GM23248 (cell line): ENCODE data around the gene ARFGAP1. TPM values are rescaled to one million over a fixed set of nuclear protein-coding genes. Genes with fewer than 3 reads are reported as not detected.
"Not testable (repeated sequence)": the region's sequence is repeated elsewhere in the genome, so short reads cannot be mapped to it uniquely, and the experiment has no call there.

Source experiments
- DNase-seq: peaks from one replicate; pipeline ENCODE4 v3.0.0-alpha.2; 2015
- H2AFZ ChIP-seq: fragments of 200-600 bp; sonication (generic); 2 replicates; pipeline ENCODE4 v1.6.1; 2016; ENCODE audit warnings: antibody characterized with exemption
- H3F3A ChIP-seq: fragments of 200-600 bp; sonication (generic); 2 replicates; pipeline ENCODE4 v1.6.1; 2016; ENCODE audit warnings: mild to moderate bottlenecking, antibody characterized with exemption, mixed run types; ENCODE audit not compliant: insufficient read depth
- H3K27ac ChIP-seq: fragments of 200-600 bp; sonication (generic); 2 replicates; pipeline ENCODE4 v1.5.1; 2016; ENCODE audit warnings: mild to moderate bottlenecking
- H3K27me3 ChIP-seq: fragments of 200-600 bp; sonication (generic); replicated peaks from 2 replicates; pipeline ENCODE4 v1.6.1; 2016; ENCODE audit warnings: mild to moderate bottlenecking; ENCODE audit not compliant: insufficient read depth
- H3K36me3 ChIP-seq: fragments of 200-600 bp; sonication (generic); 2 replicates; pipeline ENCODE4 v1.6.1; 2016; ENCODE audit warnings: low read depth, mild to moderate bottlenecking
- H3K4me1 ChIP-seq: fragments of 200-600 bp; sonication (generic); 2 replicates; pipeline ENCODE4 v1.6.1; 2016; ENCODE audit warnings: mild to moderate bottlenecking; ENCODE audit not compliant: insufficient read depth
- H3K4me2 ChIP-seq: fragments of 200-600 bp; sonication (generic); one replicate; pipeline ENCODE4 v1.6.1; 2016; ENCODE audit warnings: mild to moderate bottlenecking; ENCODE audit not compliant: unreplicated experiment
- H3K4me3 ChIP-seq: fragments of 200-600 bp; sonication (generic); 2 replicates; pipeline ENCODE4 v1.5.1; 2016; ENCODE audit warnings: mild to moderate bottlenecking
- H3K79me2 ChIP-seq: fragments of 200-600 bp; sonication (generic); 2 replicates; pipeline ENCODE4 v1.6.1; 2016; ENCODE audit warnings: mild to moderate bottlenecking; ENCODE audit not compliant: insufficient read depth
- H3K9ac ChIP-seq: fragments of 200-600 bp; sonication (generic); 2 replicates; pipeline ENCODE4 v1.6.1; 2016; ENCODE audit warnings: mild to moderate bottlenecking
- H3K9me2 ChIP-seq: fragments of 200-600 bp; sonication (generic); 2 replicates; pipeline ENCODE4 v1.6.1; 2016; ENCODE audit warnings: mixed run types, mild to moderate bottlenecking, moderate library complexity; ENCODE audit not compliant: insufficient read depth
- H3K9me3 ChIP-seq: fragments of 200-600 bp; sonication (generic); one replicate; pipeline ENCODE4 v1.6.1; 2017; ENCODE audit warnings: low read depth
- H4K20me1 ChIP-seq: fragments of 200-600 bp; sonication (generic); 2 replicates; pipeline ENCODE4 v1.6.0; 2016; ENCODE audit not compliant: insufficient read depth
- EZH2 ChIP-seq: fragments of 200-600 bp; sonication (generic); IDR thresholded peaks from 2 replicates; pipeline ENCODE4 v1.6.1; 2018; ENCODE audit warnings: antibody characterized with exemption, mild to moderate bottlenecking; ENCODE audit not compliant: insufficient read depth, poor library complexity, severe bottlenecking
- EZH2phosphoT487 ChIP-seq: fragments of 200-600 bp; sonication (generic); IDR thresholded peaks from 2 replicates; pipeline ENCODE4 v1.6.1; 2018; ENCODE audit warnings: antibody characterized with exemption, moderate library complexity, mild to moderate bottlenecking, low read depth; ENCODE audit not compliant: insufficient read depth
- WGBS, 2 experiments: methylation state at CpG; one replicate each; pipeline ENCODE4 v1.1.6; 2015 to 2017; ENCODE audit warnings: low lambda C conversion rate in 2 of 2, low coverage in 1 of 2; ENCODE audit errors: missing lambda C conversion rate in 2 of 2; 5-methylcytosine and 5-hydroxymethylcytosine counted together
- in situ Hi-C: fragments of 300-500 bp; cut with MboI; formaldehyde crosslinking; loops from 2 replicates; pipeline ENCODE4 v1.15.0; 2020
- polyA plus RNA-seq: library from polyadenylated mRNA; unstranded; fragments of >200 nt; fragmentation: Nextera tagmentation; extraction: Ambion mirVana; gene quantifications from 2 replicates; pipeline ENCODE4 v1.2.1, GENCODE V29; 2016
- total RNA-seq: library from RNA; depleted of rRNA; stranded (reverse); fragments of >200 nt; shearing (Covaris generic); gene quantifications from 2 replicates; pipeline ENCODE4 v1.2.3, GENCODE V29; 2014

Gene ARFGAP1
- total and polyA plus RNA-seq, 2 experiments from 2014 or later, result 69.0 to 88.5 TPM

DNA sequence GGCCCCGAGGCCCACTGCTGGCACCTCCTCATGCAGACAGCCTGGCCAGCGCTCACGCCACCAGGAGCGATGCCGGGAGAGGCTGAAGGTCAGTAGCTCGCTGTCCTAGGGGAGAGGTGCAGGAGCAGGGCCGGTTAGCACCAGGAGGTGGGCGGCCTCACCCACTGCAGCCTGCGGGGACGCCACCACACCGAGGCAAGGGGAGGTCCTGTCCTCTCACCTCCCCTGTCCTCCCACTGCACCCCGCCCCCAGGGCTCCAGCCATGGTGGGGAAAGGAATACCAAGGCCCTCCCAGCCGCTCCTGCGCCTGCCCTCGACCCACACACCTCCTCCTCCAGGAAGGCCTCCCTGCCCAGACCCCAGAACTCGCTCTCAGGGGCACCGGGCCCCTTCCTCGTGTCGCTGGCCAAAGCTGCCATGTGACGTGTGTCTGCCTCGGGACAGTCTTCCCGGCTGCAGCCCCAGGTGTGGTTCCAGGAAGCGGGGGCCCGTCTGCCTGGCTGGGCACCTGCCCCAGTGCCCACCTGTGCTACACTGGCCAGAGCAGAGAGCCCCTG is 24.9 kb upstream of the ARFGAP1 start:
- no peaks in the 10 kb centered on the region for H3K9me2 ChIP-seq
- no peaks in the 10 kb centered on the region for H3K9me3 ChIP-seq
- H3K4me1 ChIP-seq, result no peaks in the 10 kb centered on the region
- H3K79me2 ChIP-seq, result no peaks in the 10 kb centered on the region
- H3K27me3 ChIP-seq, result peaks cover 10% of the 10 kb centered on the region
- WGBS, 2 experiments, result 56 to 65% methylated on average over 16 to 24 of the region's 24 CpGs
- no peak overlapping the region for H3K4me3 ChIP-seq
- in situ Hi-C loops, result no loop called here
- no peak overlapping the region for H2AFZ ChIP-seq
- no peaks in the 10 kb centered on the region for H3F3A ChIP-seq
- no peak overlapping the region for H3K9ac ChIP-seq
- DNase-seq, result no peak
- TF ChIP-seq EZH2 (no peak), EZH2phosphoT487 (no peak)
- H4K20me1 ChIP-seq, result no peaks in the 10 kb centered on the region
- H3K4me2 ChIP-seq, result no peak overlapping the region
- H3K27ac ChIP-seq, result no peak overlapping the region
- H3K36me3 ChIP-seq, result no peaks in the 10 kb centered on the region

DNA sequence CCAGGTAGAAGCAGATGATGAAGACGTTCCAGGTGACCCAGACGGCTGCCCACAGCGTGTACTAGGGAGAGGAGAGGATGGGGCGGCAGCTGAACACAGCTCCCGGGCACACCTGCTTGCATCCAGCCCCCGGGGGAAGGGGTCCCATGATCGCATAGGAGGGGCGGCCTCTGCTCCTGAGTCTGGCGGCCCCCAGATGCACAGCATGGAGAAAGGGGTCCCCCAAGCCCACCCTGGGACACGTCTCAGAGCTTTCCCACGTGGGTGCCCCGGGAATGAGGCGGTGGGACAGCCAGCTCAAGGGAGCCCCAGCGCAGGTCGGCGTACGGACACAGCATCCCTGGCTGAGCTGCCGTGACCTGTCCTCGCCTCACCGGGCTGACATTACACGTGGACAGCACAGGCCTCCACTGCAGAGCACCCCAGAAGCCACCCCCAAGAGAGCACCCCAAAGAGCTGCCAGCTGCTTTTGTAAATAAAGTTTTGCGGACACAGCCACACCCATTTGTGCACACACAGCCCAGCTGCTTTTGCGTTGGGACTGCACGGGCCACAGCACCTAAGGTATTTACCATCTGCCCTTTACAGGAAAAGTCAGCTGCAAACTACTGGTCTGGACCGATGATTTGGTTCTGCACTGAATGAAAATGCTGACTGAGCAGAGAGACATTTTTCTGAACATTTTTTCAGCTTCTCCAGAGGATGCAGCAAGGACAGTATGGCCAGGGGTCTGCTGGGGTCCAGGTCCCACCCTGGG is 23.6 kb upstream of the ARFGAP1 start:
- H3K27me3 ChIP-seq, result peaks cover 17% of the 10 kb centered on the region
- H4K20me1 ChIP-seq, result no peaks in the 10 kb centered on the region
- 63 to 70% methylated on average over 25 of the region's 25 CpGs for WGBS, 2 experiments
- TF ChIP-seq EZH2phosphoT487 (no peak), EZH2 (no peak)
- no peaks in the 10 kb centered on the region for H3K9me2 ChIP-seq
- H3K9ac ChIP-seq, result no peak overlapping the region
- no peak overlapping the region for H3K27ac ChIP-seq
- in situ Hi-C loops, result no loop called here
- no peaks in the 10 kb centered on the region for H3K36me3 ChIP-seq
- no peak overlapping the region for H3K4me2 ChIP-seq
- no peak overlapping the region for H2AFZ ChIP-seq
- H3K79me2 ChIP-seq, result no peaks in the 10 kb centered on the region
- no peak overlapping the region for H3K4me3 ChIP-seq
- DNase-seq, result no peak
- H3K4me1 ChIP-seq, result no peaks in the 10 kb centered on the region
- no peaks in the 10 kb centered on the region for H3F3A ChIP-seq
- H3K9me3 ChIP-seq, result no peaks in the 10 kb centered on the region

DNA sequence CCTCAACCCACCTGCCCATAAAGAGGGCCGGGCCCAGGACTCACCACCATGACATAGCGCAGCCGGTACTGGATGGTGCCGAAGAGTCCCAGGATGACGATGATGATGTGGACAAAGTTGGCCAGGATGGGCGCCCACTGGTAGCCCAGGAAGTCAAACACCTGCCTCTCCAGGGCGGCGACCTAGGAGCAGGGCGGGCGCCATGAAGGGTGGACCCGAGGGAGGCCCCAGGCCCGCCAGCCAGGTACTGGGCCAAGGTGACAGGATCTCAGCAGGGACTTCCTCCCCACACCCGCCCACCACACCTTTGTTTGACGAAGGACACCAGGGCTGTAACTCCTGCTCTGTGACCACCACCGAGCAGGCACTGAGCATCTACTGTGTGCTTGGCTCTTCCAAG is 22.7 kb upstream of the ARFGAP1 start:
- TF ChIP-seq EZH2 (no peak), EZH2phosphoT487 (no peak)

DNA sequence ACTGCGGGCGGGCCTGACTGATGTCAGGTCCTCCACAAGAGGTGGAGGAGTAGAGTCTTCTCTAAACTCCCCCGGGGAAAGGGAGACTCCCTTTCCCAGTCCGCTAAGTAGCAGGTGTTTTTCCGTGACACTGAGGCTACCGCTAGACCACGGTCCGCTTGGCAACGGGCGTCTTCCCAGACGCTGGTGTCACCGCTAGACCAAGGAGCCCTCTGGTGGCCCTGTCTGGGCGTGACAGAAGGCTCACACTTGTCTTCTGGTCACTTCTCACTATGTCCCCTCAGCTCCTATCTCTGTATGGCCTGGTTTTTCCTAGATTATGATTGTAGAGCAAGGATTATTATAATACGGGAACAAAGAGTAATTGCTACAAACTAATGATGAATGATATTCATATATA is 21.3 kb upstream of the ARFGAP1 start:
- H3K9ac ChIP-seq, H3K4me1 ChIP-seq, H3K4me2 ChIP-seq, H3K9me2 ChIP-seq, H3K9me3 ChIP-seq, H3K4me3 ChIP-seq, H3K27ac ChIP-seq, H4K20me1 ChIP-seq, H3K79me2 ChIP-seq, in situ Hi-C loops, H3F3A ChIP-seq, DNase-seq, H3K36me3 ChIP-seq, H2AFZ ChIP-seq: not testable (repeated sequence)
- peaks cover 35% of the 10 kb centered on the region for H3K27me3 ChIP-seq
- WGBS, 2 experiments, result 38 to 39% methylated on average over 13 to 14 of the region's 14 CpGs

More for the DNA sequence above, 22.7 kb upstream of the ARFGAP1 start:
- Histone ChIP-seq H3F3A (no peaks in the 10 kb centered on the region), H3K79me2 (no peaks in the 10 kb centered on the region), H3K4me1 (no peaks in the 10 kb centered on the region), H3K27me3 (peaks cover 21% of the 10 kb centered on the region), H4K20me1 (no peaks in the 10 kb centered on the region), H2AFZ (no peak overlapping the region), H3K9me2 (no peaks in the 10 kb centered on the region), H3K27ac (no peak overlapping the region), H3K4me2 (no peak overlapping the region), H3K9me3 (no peaks in the 10 kb centered on the region), H3K9ac (no peak overlapping the region), H3K36me3 (no peaks in the 10 kb centered on the region), H3K4me3 (no peak overlapping the region)
- no peak for DNase-seq
- WGBS, 2 experiments, result 67 to 78% methylated on average over 14 to 15 of the region's 15 CpGs
- in situ Hi-C loops, result no loop called here
